Right lobe of liver (tissue), 6 donors: ENCODE data around the gene PRDM16. TPM values are rescaled to one million over a fixed set of nuclear protein-coding genes. Genes with fewer than 3 reads are reported as not detected.
A peak's percentile ranks its signal among the peaks of the same experiment; 100 is the strongest.

Source experiments
- ATAC-seq, 4 donors: fragments of 200-7000 bp; cut with Tn5 transposase; one replicate each; pipeline ENCODE4 v1.9.1; 2020; ENCODE audit warnings: mild to moderate bottlenecking in 4 of 4, moderate library complexity in 4 of 4
- DNase-seq, 3 donors: peaks; one replicate each; pipeline ENCODE4 v3.0.0-alpha.2; 2020
- H3K27ac ChIP-seq, 3 donors: fragments of 200-600 bp; one replicate each; pipeline ENCODE4 v1.8.0; 2022
- H3K27me3 ChIP-seq, 2 donors: fragments of 200-600 bp; one replicate each; pipeline ENCODE4 v1.8.0; 2022
- H3K36me3 ChIP-seq, 4 donors: fragments of 200-600 bp; sonication (generic) in 1 of 4; one replicate each; pipeline versions ENCODE4 v1.5.1 to v1.8.0; 2017 to 2022; ENCODE audit warnings: control low read depth in 1 of 4
- H3K4me1 ChIP-seq, 4 donors: fragments of 200-600 bp; sonication (generic) in 1 of 4; one replicate each; pipeline versions ENCODE4 v1.5.1 to v1.8.0; 2017 to 2022; ENCODE audit warnings: control low read depth in 1 of 4
- H3K4me3 ChIP-seq, 3 donors: fragments of 200-600 bp; one replicate each; pipeline ENCODE4 v1.8.0; 2022
- H3K9me3 ChIP-seq, 4 donors: fragments of 200-600 bp; sonication (generic) in 1 of 4; one replicate each; pipeline versions ENCODE4 v1.5.1 to v1.8.0; 2017 to 2022; ENCODE audit warnings: control low read depth in 1 of 4
- CTCF ChIP-seq, 4 donors: fragments of 200-600 bp in 3 of 4; fragments of 450-650 bp in 1 of 4; IDR thresholded peaks; one replicate each; pipeline versions ENCODE4 v1.5.1 to v1.8.0; 2016 to 2022; ENCODE audit warnings: antibody characterized with exemption in 4 of 4, mild to moderate bottlenecking in 2 of 4
- POLR2A ChIP-seq: fragments of 450-650 bp; IDR thresholded peaks from one replicate; pipeline ENCODE4 v1.6.1; 2017; ENCODE audit warnings: antibody characterized with exemption, mild to moderate bottlenecking
- WGBS: methylation state at CpG from one replicate; pipeline ENCODE4 v1.1.6; 2018; ENCODE audit warnings: low coverage, low lambda C conversion rate; ENCODE audit not compliant: insufficient coverage; ENCODE audit errors: missing lambda C conversion rate; 5-methylcytosine and 5-hydroxymethylcytosine counted together
- intact Hi-C, 2 donors: fragments of 100-400 bp; cut with DNase I; formaldehyde crosslinking; loops; one replicate each; pipeline versions ENCODE4 v1.11.2 to v1.14.1; 2022
- total RNA-seq, 6 experiments: library from RNA; depleted of rRNA in 2 of 6; stranded (reverse); fragments of >200 nt in 2 of 6; fragmentation: NEBNext Ultra II Directional in 3 of 6; extraction: Animal tissue kit (Norgen Biotek cat#: 25700) in 3 of 6; gene quantifications; one replicate each; pipeline versions ENCODE4 v1.1.0 to v1.2.4, GENCODE V29; 2016 to 2023
- donor health status: DM: no; HTN: yes; CAD: no.
- donor health status: DM: no; HTN: no; CAD: no.
- donor health status: DM: no; HTN: no; CAD: no.
- donor health status: DM: no; HTN: yes; CAD: no.
- donor health status: DM: no; HTN: yes; CAD: no.

The PRDM16 gene
- total RNA-seq, 6 experiments from 2014 or later, result 0.06 to 0.75 (median 0.28) TPM

- ATAC-seq (no peak), DNase-seq (no peak)
- H3K27ac ChIP-seq, result no peak overlapping the region
- no peaks in the 10 kb centered on the region for H3K9me3 ChIP-seq
- H3K27me3 ChIP-seq, result no peaks in the 10 kb centered on the region
- no peak for TF ChIP-seq CTCF (IDR thresholded peaks at IDR 0.05)
- H3K4me3 ChIP-seq, result no peak overlapping the region
- WGBS, result 52% methylated on average over 16 of the region's 22 CpGs
- no peaks in the 10 kb centered on the region for H3K36me3 ChIP-seq
- H3K4me1 ChIP-seq, result no peaks in the 10 kb centered on the region
- intact Hi-C loops, result no loop called here
These were observed 114.8 kb downstream of the PRDM16 start for GRCh38 chr1:3183813-3184212.

GRCh38 chr1:3184666-3185065 is 115.7 kb downstream of the PRDM16 start:
- 74% methylated on average over 6 of the region's 20 CpGs for WGBS
- no peak for ATAC-seq
- no peaks in the 10 kb centered on the region for H3K36me3 ChIP-seq
- H3K4me1 ChIP-seq, result no peaks in the 10 kb centered on the region
- H3K27me3 ChIP-seq, result no peaks in the 10 kb centered on the region
- DNase-seq, result no peak
- intact Hi-C loops, result no loop called here
- H3K9me3 ChIP-seq, result no peaks in the 10 kb centered on the region
- no peak overlapping the region for H3K27ac ChIP-seq
- TF ChIP-seq CTCF (IDR thresholded peaks at IDR 0.05), result no peak
- no peak for TF ChIP-seq POLR2A
- no peak overlapping the region for H3K4me3 ChIP-seq

GRCh38 chr1:3185896-3186525 is 117.0 kb downstream of the PRDM16 start:
- H3K4me1 ChIP-seq, result no peaks in the 10 kb centered on the region
- H3K9me3 ChIP-seq, result no peaks in the 10 kb centered on the region
- intact Hi-C loops, result no loop called here
- H3K27ac ChIP-seq, result no peak overlapping the region
- ATAC-seq, result no peak
- H3K4me3 ChIP-seq, result no peak overlapping the region
- TF ChIP-seq POLR2A (no peak), CTCF (IDR thresholded peaks at IDR 0.05) (no peak)
- no peaks in the 10 kb centered on the region for H3K36me3 ChIP-seq
- no peak for DNase-seq
- H3K27me3 ChIP-seq, result no peaks in the 10 kb centered on the region
- WGBS, result 68% methylated on average over 9 of the region's 38 CpGs

GRCh38 chr1:3186526-3186921 is 117.5 kb downstream of the PRDM16 start:
- peak in 3 of 4 donors; percentile 23 to 70 (median 24) for ATAC-seq
- Histone ChIP-seq H3K27me3 (no peaks in the 10 kb centered on the region), H3K9me3 (no peaks in the 10 kb centered on the region), H3K27ac (no peak overlapping the region), H3K4me3 (no peak overlapping the region), H3K4me1 (no peaks in the 10 kb centered on the region), H3K36me3 (no peaks in the 10 kb centered on the region)
- TF ChIP-seq CTCF (IDR thresholded peaks at IDR 0.05), result no peak
- no peak for TF ChIP-seq POLR2A
- WGBS, result 89% methylated on average over 6 of the region's 22 CpGs
- peak in 1 of 3 donors; percentile 49 for DNase-seq
- intact Hi-C loops, result no loop called here
